ENCODE results near the gene RANBP2.
"Not testable (repeated sequence)": the region's sequence is repeated elsewhere in the genome, so short reads cannot be mapped to it uniquely, and the experiment has no call there.

Gene RANBP2

GRCh38 chr2:108719149-108720044, at the start of gene RANBP2:
Gene RANBP2 (plus strand): TSS chr2:108719482. CDS start chr2:108719607, 125 bp downstream.
- peak; percentile 95 for DNase-seq

GRCh38 chr2:108670282-108670681, 49.0 kb upstream of the RANBP2 start:
- not testable (repeated sequence) for DNase-seq

- not testable (repeated sequence) for DNase-seq
Measured at GRCh38 chr2:108672200-108672805, 47.0 kb upstream of the RANBP2 start.

DNA sequence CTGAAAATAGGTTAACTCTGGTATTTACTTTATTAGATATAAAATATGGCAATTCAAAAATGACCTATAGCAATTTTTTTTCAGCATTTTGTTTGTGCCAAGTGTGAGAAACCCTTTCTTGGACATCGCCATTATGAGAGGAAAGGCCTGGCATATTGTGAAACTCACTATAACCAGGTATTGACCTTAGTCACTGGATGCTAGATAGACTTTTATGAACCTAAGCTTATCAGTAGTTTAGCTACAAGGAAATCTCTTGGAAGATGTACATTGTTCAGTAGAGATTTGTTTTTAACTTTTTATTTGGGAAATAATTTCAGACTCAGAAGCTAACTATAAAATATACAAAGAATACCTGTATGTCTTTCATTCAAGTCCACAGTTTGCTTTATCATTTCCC, 42.8 kb upstream of the RANBP2 start:
- DNase-seq: not testable (repeated sequence)

- DNase-seq: not testable (repeated sequence)
Measured at GRCh38 chr2:108677239-108677744, 42.0 kb upstream of the RANBP2 start.

- DNase-seq: not testable (repeated sequence)
Measured at GRCh38 chr2:108678198-108678651, 41.1 kb upstream of the RANBP2 start.

DNA sequence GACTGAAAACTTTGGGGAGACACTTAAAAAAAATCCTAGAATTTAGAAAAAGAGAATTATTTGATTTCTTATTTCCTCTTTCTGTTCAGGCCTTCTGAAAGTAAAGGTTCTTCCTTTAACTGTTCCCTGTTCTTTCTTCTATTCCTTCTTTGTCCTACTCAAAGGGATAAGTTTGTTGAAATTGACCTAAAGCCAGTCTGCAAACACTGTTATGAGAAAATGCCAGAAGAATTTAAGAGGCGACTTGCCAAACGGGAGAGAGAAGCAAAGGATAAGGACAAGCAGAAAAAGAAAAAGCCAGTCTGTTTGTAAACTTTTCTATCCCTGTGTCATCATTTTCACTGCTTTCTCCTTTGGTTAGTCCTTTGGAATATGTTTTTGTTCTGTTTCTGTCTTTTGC, 38.5 kb upstream of the RANBP2 start:
- not testable (repeated sequence) for DNase-seq

DNA sequence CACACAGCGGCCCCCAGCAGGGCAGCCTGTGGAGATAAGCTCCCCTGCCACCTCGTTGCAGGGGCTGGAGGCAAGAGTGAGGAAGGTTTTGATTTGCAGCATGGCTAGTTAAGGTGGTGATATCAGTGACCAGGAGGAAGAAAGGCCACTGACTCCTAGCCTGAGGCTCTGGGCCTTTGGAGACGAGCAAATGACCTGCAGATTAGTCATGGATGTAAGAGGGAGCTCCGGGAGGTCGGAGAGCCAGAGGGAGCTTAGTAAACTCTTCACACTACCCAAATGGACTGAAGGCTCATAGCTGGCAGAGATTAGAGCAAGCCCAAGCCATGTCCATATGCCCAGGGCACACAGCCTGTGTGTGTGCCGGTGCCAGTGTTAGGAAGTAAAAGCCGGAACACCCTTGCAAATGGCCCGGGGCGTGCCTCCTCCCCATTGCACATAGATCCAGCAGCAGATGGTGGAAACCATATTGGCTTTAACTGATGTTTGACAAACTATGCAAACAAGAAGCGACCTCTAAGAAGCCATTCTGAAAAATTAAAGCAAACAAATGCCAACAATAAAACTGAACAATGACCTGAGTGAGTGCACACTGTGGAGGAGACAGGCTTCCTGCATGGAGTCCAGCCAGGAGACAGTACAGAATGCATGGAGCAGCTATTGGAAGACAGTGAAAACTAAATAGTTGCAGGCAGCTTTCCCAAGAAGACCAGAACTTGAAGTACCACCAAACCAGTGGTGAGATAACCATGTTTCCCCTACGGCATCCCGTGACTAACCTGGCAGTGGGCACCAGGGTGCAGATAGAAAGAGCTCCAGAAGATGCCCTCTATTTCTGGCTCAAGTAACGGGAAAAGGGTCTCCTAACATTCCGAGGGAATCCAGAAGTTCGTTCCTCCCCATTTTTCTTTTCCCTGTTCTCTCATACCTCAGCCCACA, 30.2 kb upstream of the RANBP2 start:
- peak; percentile 29 for DNase-seq

GRCh38 chr2:108690001-108690400, 29.3 kb upstream of the RANBP2 start:
- not testable (repeated sequence) for DNase-seq

- DNase-seq: no peak
Measured at GRCh38 chr2:108691447-108691846, 27.8 kb upstream of the RANBP2 start.

DNA sequence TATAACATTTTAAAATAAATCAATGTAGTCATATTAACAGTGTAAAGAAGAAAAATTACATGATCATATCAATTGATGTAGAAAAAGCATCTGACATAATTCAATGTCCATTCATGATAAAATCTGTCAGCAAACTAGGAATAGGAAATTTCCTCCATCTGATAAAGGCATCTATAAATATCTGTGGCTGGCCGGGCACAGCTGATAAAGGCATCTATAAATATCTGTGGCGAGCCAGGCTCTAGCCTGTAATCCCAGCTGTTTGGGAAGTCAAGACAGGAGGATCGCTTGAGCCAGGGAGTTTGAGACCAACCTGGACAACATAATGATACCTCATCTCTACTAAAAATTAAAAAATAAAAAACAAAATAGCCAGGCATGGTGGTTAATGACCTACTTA, 18.1 kb upstream of the RANBP2 start:
- DNase-seq: no peak

DNA sequence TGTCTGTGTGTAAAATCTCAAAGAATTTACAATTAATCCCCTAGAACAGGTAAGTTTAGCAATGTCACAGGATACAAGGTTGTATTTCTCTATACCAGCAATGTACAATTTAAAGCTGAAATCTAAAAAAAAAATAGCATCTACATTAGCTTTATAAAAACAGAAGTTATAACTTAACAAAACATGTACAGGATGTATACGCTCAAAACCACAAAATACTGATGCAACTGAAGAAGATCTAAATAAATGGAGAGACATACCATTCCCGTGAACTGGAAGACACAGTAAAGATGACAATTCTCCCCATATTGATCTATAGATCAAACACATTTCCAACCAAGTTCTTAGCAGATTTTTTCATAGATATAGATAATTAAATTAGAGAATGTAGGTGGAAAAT, 17.5 kb upstream of the RANBP2 start:
- DNase-seq: no peak

DNA sequence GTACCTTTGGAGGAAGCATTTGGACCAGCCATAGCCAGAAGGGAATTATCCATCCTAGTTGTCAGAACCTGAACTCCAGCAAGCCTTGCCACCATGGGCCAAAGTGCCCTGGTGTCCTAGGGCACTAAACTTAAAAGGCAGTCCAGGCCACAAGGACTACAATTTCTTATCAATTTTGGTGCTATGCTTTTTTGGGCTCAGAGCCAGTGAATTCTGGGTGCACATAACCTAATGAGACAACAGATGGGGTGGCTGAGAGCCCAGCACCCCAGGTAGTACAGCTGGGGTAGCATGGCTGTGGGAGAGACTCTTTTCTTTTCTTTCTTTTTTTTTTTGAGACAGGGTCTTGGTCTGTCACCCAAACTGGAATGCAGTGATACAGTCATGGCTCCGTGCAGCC, 14.4 kb upstream of the RANBP2 start:
- DNase-seq: no peak

DNA sequence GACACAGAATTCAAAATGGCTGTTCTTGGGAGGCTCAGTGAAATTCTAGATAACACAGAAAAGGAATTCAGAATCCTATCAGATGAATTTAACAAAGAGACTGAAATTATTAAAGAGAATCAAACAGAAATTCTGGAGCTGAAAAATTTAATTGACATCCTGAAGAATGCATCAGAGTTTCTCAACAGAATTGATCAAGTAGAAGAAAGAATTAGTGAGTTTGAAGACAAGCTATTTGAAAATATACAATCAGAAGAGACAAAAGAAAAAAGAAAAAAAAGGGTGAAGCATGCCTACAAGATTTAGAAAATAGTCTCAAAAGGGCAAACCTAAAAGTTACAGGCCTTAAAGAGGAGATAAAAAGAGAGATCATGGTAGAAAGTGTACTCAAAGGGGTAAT, 12.0 kb upstream of the RANBP2 start:
- no peak for DNase-seq

DNA sequence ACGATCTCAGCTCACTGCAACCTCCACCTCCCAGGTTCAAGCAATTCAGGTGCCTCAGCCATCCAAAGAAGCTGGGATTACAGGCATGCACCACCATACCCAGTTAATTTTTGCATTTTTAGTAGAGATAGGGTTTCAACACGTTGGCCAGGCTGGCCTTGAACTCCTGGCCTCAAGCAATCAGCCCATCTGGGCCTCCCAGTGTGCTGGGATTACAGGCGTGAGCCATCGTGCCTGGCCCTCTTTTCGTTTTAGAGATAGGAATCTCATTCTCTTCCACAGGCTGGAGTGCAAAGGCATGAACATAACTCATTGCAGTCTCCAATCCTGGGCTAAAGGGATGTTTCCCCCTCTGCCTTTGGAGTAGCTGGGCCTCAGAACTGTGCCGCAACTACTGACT, 2.3 kb upstream of the RANBP2 start:
- DNase-seq: not testable (repeated sequence)

GRCh38 chr2:108726048-108726447, 6.8 kb downstream of the RANBP2 start:
- not testable (repeated sequence) for DNase-seq

DNA sequence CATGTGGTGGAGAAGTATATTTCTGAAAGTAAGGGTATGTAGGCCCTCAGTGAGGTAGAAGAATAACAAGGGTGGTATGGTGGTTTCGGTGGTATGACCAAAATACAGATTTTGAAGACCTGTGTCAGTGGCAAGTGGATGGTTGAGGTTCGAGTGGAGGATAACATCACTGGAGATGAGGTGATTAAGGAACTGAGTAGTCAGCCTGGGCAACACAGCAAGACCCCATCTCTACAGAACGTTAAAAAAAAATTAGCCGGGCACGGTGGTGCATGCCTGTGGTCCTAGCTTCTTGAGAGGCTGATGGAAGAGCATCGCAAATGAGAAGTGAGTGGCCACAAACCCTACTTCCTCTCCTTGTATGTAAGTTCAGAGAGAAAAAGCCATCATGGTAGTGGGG, 15.4 kb downstream of the RANBP2 start:
- not testable (repeated sequence) for DNase-seq

- not testable (repeated sequence) for DNase-seq
Measured at GRCh38 chr2:108757973-108758372, 38.7 kb downstream of the RANBP2 start.

DNA sequence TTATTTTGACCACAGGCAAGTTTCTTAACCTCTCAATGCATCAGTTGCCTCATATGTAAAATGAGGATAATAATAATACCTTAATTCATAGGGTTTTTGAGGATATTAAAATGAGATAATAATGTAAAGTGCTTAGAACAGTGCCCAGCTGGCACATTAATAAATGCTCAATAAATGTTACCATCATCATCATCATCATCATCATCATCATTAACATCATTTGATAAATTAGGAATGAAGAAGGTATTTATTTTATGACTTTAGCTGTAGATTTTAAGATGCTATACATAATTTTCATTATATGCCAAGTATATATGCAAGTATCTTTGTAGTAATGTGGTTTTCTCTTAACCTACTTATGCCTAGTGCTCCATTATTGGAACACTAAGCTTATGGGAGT, 43.3 kb downstream of the RANBP2 start:
- DNase-seq: not testable (repeated sequence)

- not testable (repeated sequence) for DNase-seq
Measured at GRCh38 chr2:108766671-108767070, 47.4 kb downstream of the RANBP2 start.

GRCh38 chr2:108767859-108768258, 48.6 kb downstream of the RANBP2 start:
- not testable (repeated sequence) for DNase-seq

GRCh38 chr2:108776475-108776874, 57.2 kb downstream of the RANBP2 start:
- DNase-seq: no peak

GRCh38 chr2:108778857-108779256, 59.6 kb downstream of the RANBP2 start:
- DNase-seq: no peak
